H1 (cell line): Measurements from ENCODE around the gene CALD1. TPM values are rescaled to one million over a fixed set of nuclear protein-coding genes. Genes with fewer than 3 reads are reported as not detected.

ENCODE experiments used
- CTCF ChIA-PET: fragments of 300-600 bp; sonication (Branson Sonifier 250); formaldehyde crosslinking; loops from one replicate; lab custom pipeline; 2021; ENCODE audit not compliant: partially characterized antibody; lab: Charles Lee
- POLR2A ChIA-PET: fragments of 300-600 bp; sonication (Branson Sonifier 250); formaldehyde crosslinking; loops from one replicate; lab custom pipeline; 2021; ENCODE audit warnings: inconsistent platforms; ENCODE audit not compliant: partially characterized antibody; lab: Charles Lee
- DNase-seq, 2 experiments: peaks; one replicate each; pipeline versions ENCODE4 v3.0.0 to v3.0.0-alpha.2; 2010 to 2022; ENCODE audit warnings: low spot score in 2 of 2, low read depth in 1 of 2, mixed read lengths in 1 of 2
- FAIRE-seq: peaks from 2 replicates; lab custom pipeline; 2011; peaks lifted over from hg19 to GRCh38; lab: Jason Lieb, UNC
- H2AFZ ChIP-seq: 2 replicates; pipeline ENCODE4 v1.8.1; 2012; ENCODE audit warnings: low read length, inconsistent platforms
- H2AK5ac ChIP-seq: 2 replicates; pipeline ENCODE4 v1.6.1; 2013; ENCODE audit warnings: low read depth, low read length
- H2BK120ac ChIP-seq: replicated peaks from 2 replicates; pipeline ENCODE3; 2013; ENCODE audit warnings: low read depth, low read length, inconsistent platforms
- H2BK12ac ChIP-seq: 2 replicates; pipeline ENCODE4 v1.6.1; 2013; ENCODE audit warnings: low read depth, low read length
- H2BK15ac ChIP-seq: 2 replicates; pipeline ENCODE4 v1.6.1; 2013; ENCODE audit warnings: low read length
- H2BK20ac ChIP-seq: 2 replicates; pipeline ENCODE4 v1.6.1; 2013; ENCODE audit warnings: low read length
- H2BK5ac ChIP-seq: 2 replicates; pipeline ENCODE4 v1.6.1; 2013; ENCODE audit warnings: low read depth, low read length
- H3K14ac ChIP-seq: 2 replicates; pipeline ENCODE4 v1.6.1; 2013; ENCODE audit warnings: inconsistent platforms; ENCODE audit not compliant: insufficient read length
- H3K18ac ChIP-seq: 2 replicates; pipeline ENCODE4 v1.6.1; 2013; ENCODE audit warnings: low read length; ENCODE audit errors: extremely low read depth
- H3K23ac ChIP-seq: 2 replicates; pipeline ENCODE4 v1.6.1; 2013; ENCODE audit warnings: inconsistent platforms; ENCODE audit not compliant: insufficient read length
- H3K23me2 ChIP-seq: 2 replicates; pipeline ENCODE4 v1.6.1; 2013; ENCODE audit warnings: low read depth, low read length
- H3K27ac ChIP-seq: 2 replicates; pipeline ENCODE4 v1.6.1; 2011; ENCODE audit warnings: low read depth, low read length, inconsistent platforms
- H3K27me3 ChIP-seq, 4 experiments: replicated peaks in 1 of 4; 1 replicate in 1 of 4; 2 replicates in 3 of 4; pipeline versions ENCODE4 v1.6.1 to v1.8.1; 2011 to 2013; ENCODE audit warnings: low read length in 3 of 4, mild to moderate bottlenecking in 3 of 4, inconsistent platforms in 2 of 4, mixed read lengths in 2 of 4, moderate library complexity in 1 of 4; ENCODE audit not compliant: control insufficient read depth in 3 of 4, insufficient read depth in 3 of 4; ENCODE audit errors: extremely low read depth in 1 of 4
- H3K36me3 ChIP-seq, 4 experiments: 2 replicates each; pipeline versions ENCODE4 v1.6.1 to v1.8.1; 2011 to 2013; ENCODE audit warnings: mild to moderate bottlenecking in 4 of 4, low read length in 3 of 4, moderate library complexity in 2 of 4, control low read depth in 1 of 4, inconsistent platforms in 1 of 4; ENCODE audit not compliant: insufficient read depth in 4 of 4, control insufficient read depth in 2 of 4
- H3K4ac ChIP-seq: replicated peaks from 2 replicates; pipeline ENCODE3; 2013; ENCODE audit warnings: low read length, low read depth, mixed read lengths, inconsistent platforms; ENCODE audit not compliant: insufficient read length
- H3K4me1 ChIP-seq, 4 experiments: replicated peaks in 1 of 4; 1 replicate in 1 of 4; 2 replicates in 3 of 4; pipeline versions ENCODE4 v1.6.1 to v1.8.1; 2011 to 2013; ENCODE audit warnings: low read length in 3 of 4, inconsistent platforms in 2 of 4, mixed read lengths in 1 of 4; ENCODE audit not compliant: insufficient read depth in 4 of 4, control insufficient read depth in 3 of 4
- H3K4me2 ChIP-seq, 2 experiments: 2 replicates each; pipeline versions ENCODE4 v1.6.1 to v1.8.1; 2011 to 2013; ENCODE audit warnings: low read depth in 2 of 2, low read length in 2 of 2, control low read depth in 1 of 2, inconsistent platforms in 1 of 2, mild to moderate bottlenecking in 1 of 2; ENCODE audit not compliant: insufficient read depth in 1 of 2
- H3K4me3 ChIP-seq, 4 experiments: fragments of 200-600, 300-600 bp in 1 of 4; sonication (generic), shearing (Covaris generic), sonication (Bioruptor Twin) in 1 of 4; 2 replicates each; pipeline versions ENCODE4 v1.5.1 to v1.8.1; 2011 to 2016; ENCODE audit warnings: low read length in 4 of 4, low read depth in 3 of 4, control low read depth in 2 of 4, inconsistent platforms in 2 of 4, mild to moderate bottlenecking in 2 of 4, mixed read lengths in 1 of 4, moderate library complexity in 1 of 4; ENCODE audit not compliant: insufficient read depth in 2 of 4; ENCODE audit errors: extremely low read depth in 1 of 4
- H3K56ac ChIP-seq: replicated peaks from 2 replicates; pipeline ENCODE3; 2013; ENCODE audit warnings: low read depth, mild to moderate bottlenecking, mixed read lengths, low read length, inconsistent platforms; ENCODE audit not compliant: insufficient read length
- H3K79me1 ChIP-seq: 2 replicates; pipeline ENCODE4 v1.6.1; 2013; ENCODE audit warnings: low read depth, low read length, control low read depth
- H3K79me2 ChIP-seq, 2 experiments: 2 replicates each; pipeline versions ENCODE4 v1.6.1 to v1.8.1; 2012 to 2013; ENCODE audit warnings: low read length in 2 of 2, mild to moderate bottlenecking in 2 of 2, inconsistent platforms in 1 of 2; ENCODE audit not compliant: insufficient read depth in 2 of 2, control insufficient read depth in 1 of 2
- H3K9ac ChIP-seq, 4 experiments: replicated peaks in 1 of 4; 1 replicate in 1 of 4; 2 replicates in 3 of 4; pipeline versions ENCODE4 v1.6.1 to v1.8.1; 2011 to 2013; ENCODE audit warnings: low read depth in 3 of 4, low read length in 3 of 4, control low read depth in 2 of 4, mild to moderate bottlenecking in 2 of 4, moderate library complexity in 2 of 4, inconsistent platforms in 1 of 4; ENCODE audit errors: extremely low read depth in 1 of 4
- H3K9me3 ChIP-seq, 2 experiments: 2 replicates each; pipeline versions ENCODE4 v1.6.1 to v1.8.1; 2012 to 2013; ENCODE audit warnings: mild to moderate bottlenecking in 2 of 2, moderate library complexity in 2 of 2, control low read depth in 1 of 2, inconsistent platforms in 1 of 2, low read depth in 1 of 2, low read length in 1 of 2, mixed read lengths in 1 of 2; ENCODE audit not compliant: insufficient read depth in 2 of 2
- H4K20me1 ChIP-seq, 2 experiments: replicated peaks in 1 of 2; 2 replicates each; pipeline versions ENCODE3 to v1.8.1; 2011 to 2013; ENCODE audit warnings: inconsistent platforms in 2 of 2, low read length in 2 of 2, mild to moderate bottlenecking in 1 of 2; ENCODE audit not compliant: insufficient read depth in 2 of 2, control insufficient read depth in 1 of 2
- H4K5ac ChIP-seq: 2 replicates; pipeline ENCODE4 v1.6.1; 2013; ENCODE audit warnings: low read length, low read depth, mixed read lengths, inconsistent platforms; ENCODE audit not compliant: insufficient read length
- H4K8ac ChIP-seq: 2 replicates; pipeline ENCODE4 v1.8.0; 2013; ENCODE audit warnings: mild to moderate bottlenecking, moderate library complexity, low read length, inconsistent platforms; ENCODE audit not compliant: insufficient read depth; ENCODE audit errors: extremely low read depth
- H4K91ac ChIP-seq: replicated peaks from 2 replicates; pipeline ENCODE3; 2013; ENCODE audit warnings: low read length, mixed read lengths, inconsistent platforms; ENCODE audit not compliant: insufficient read length
- BRCA1 ChIP-seq: IDR thresholded peaks from 2 replicates; pipeline ENCODE4 v1.6.1; 2012; ENCODE audit warnings: low read depth, low read length, improper control_type of control experiment
- CTCF ChIP-seq, 3 experiments: IDR thresholded peaks; 1 replicate in 2 of 3; 2 replicates in 1 of 3; pipeline versions ENCODE4 v1.5.1 to v1.6.1; 2011; ENCODE audit warnings: low read length in 3 of 3, mild to moderate bottlenecking in 3 of 3, inconsistent platforms in 2 of 3, low read depth in 1 of 3, moderate library complexity in 1 of 3; ENCODE audit not compliant: insufficient read depth in 1 of 3; ENCODE audit errors: control extremely low read depth in 1 of 3
- FOSL1 ChIP-seq: IDR thresholded peaks from 2 replicates; pipeline ENCODE4 v1.6.1; 2011; ENCODE audit warnings: mild to moderate bottlenecking, low read depth, low read length, moderate library complexity; ENCODE audit not compliant: insufficient read depth
- JUND ChIP-seq: IDR thresholded peaks from 2 replicates; pipeline ENCODE4 v1.6.1; 2011; ENCODE audit warnings: mild to moderate bottlenecking, improper control_type of control experiment, low read length
- RAD21 ChIP-seq, 2 experiments: IDR thresholded peaks in 1 of 2; conservative IDR thresholded peaks in 1 of 2; 2 replicates each; pipeline ENCODE4 v1.6.1; 2011; ENCODE audit warnings: low read depth in 2 of 2, low read length in 2 of 2, improper control_type of control experiment in 1 of 2, inconsistent platforms in 1 of 2, mild to moderate bottlenecking in 1 of 2, moderate library complexity in 1 of 2
- SIRT6 ChIP-seq: IDR thresholded peaks from one replicate; pipeline ENCODE4 v1.7.1; 2012; ENCODE audit warnings: low read length, inconsistent platforms
- YY1 ChIP-seq: IDR thresholded peaks from 2 replicates; pipeline ENCODE4 v1.6.1; 2011; ENCODE audit warnings: low read depth, mild to moderate bottlenecking, low read length
- WGBS, 2 experiments: shearing (Covaris generic) in 1 of 2; methylation state at CpG; one replicate each; pipeline versions ENCODE4 v1.1.6 to v1.1.7; 2013 to 2015; ENCODE audit warnings: low lambda C conversion rate in 2 of 2, mixed read lengths in 2 of 2, inconsistent platforms in 1 of 2, low coverage in 1 of 2, missing lambda C conversion rate in 1 of 2; ENCODE audit not compliant: insufficient replicate concordance in 2 of 2, insufficient coverage in 1 of 2, insufficient read length in 1 of 2; ENCODE audit errors: extremely low coverage in 1 of 2, missing lambda C conversion rate in 1 of 2; 5-methylcytosine and 5-hydroxymethylcytosine counted together
- polyA plus RNA-seq, 7 experiments: library from polyadenylated mRNA; depleted of rRNA in 3 of 7; stranded (reverse) in 5 of 7; unstranded in 2 of 7; fragments of >200 nt in 5 of 7; fragments of 200-250 nt in 2 of 7; gene quantifications; 1 replicate in 5 of 7; 2 replicates in 1 of 7; 4 replicates in 1 of 7; pipeline versions ENCODE4 v1.2.1 to v1.2.3, GENCODE V29; 2011 to 2013; ENCODE audit warnings: missing spikeins in 2 of 7, mixed read lengths in 2 of 7
- total RNA-seq: library from RNA; stranded (reverse); fragmentation: NEBNext Ultra II Directional; extraction: Animal tissue kit (Norgen Biotek cat#: 25700); gene quantifications from 2 replicates; pipeline ENCODE4 v1.2.1, GENCODE V29; 2021
- TF ChIP-seq, protein P1 (sequence below): IDR thresholded peaks from 2 replicates; pipeline ENCODE4 v1.6.1; 2012; ENCODE audit warnings: inconsistent platforms

CALD1 gene
- total and polyA plus RNA-seq, 2 of the 8 experiments (the other 6 are each of a cell fraction or from before 2014, with no cell fraction given): 34.3 to 177 TPM

DNA sequence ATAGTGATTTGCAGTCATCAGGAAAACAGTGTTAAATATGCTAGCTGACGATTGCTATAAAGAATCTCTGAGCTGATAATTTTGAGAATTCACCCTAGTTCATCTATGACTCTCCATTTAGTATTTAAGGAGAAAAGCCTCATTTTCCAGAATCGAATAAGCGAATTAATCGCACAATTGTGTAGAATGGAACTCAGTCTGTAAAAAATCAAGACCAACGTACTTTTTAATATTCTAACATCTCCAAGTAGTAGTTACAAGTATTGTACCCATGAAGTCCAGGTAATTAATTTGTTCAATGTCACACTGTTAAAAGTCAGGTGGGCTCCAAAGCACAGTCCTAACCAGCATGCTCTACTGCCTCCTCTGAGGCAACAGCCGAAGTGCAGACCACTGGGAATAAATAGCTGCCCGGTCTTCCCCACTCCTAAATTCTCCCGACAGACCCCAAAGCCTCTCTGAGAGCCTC lies 206.5 kb downstream of the CALD1 start:
- peak overlapping the region; percentile 73 for H4K91ac ChIP-seq
- peaks cover 0 to 16% of the 10 kb centered on the region in 2 experiments; a peak in 2 of 4 replicates for H3K79me2 ChIP-seq
- no peak overlapping the region for H4K5ac ChIP-seq
- H3K23me2 ChIP-seq: peaks cover 5% of the 10 kb centered on the region
- no peak overlapping the region for H2AK5ac ChIP-seq
- no peaks in the 10 kb centered on the region for H3K27me3 ChIP-seq
- H2BK12ac ChIP-seq: no peak overlapping the region
- peak overlapping the region; percentile 95 for H2AFZ ChIP-seq
- no peak overlapping the region for H3K4ac ChIP-seq
- H2BK15ac ChIP-seq: no peak overlapping the region
- H3K9me3 ChIP-seq: no peaks in the 10 kb centered on the region
- no peak overlapping the region for H2BK120ac ChIP-seq
- H3K9ac ChIP-seq: peak overlapping the region in 3 of 4 experiments; percentile 21 to 86 (median 84); a peak in 2 of 7 replicates
- H2BK5ac ChIP-seq: no peak overlapping the region
- H3K36me3 ChIP-seq: peaks cover 0 to 9% (median 0%) of the 10 kb centered on the region in 4 experiments; a peak in 1 of 8 replicates
- no peak for TF ChIP-seq SIRT6
- no peak for TF ChIP-seq YY1
- TF ChIP-seq JUND: no peak
- peak; percentile 12 to 36; a peak in 2 of 4 replicates for TF ChIP-seq RAD21 (IDR thresholded peaks at IDR 0.05 in 1 of 2, conservative IDR thresholded peaks at IDR 0.05 in 1 of 2; ENCODE audit: low read depth in 2 of 2, low read length in 2 of 2)
- TF ChIP-seq CTCF (IDR thresholded peaks at IDR 0.05; ENCODE audit: control extremely low read depth in 1 of 3, insufficient read depth in 1 of 3, low read depth in 1 of 3, low read length in 3 of 3): peak in 2 of 3 experiments; percentile 4 to 15; a peak in 1 of 4 replicates
- no peak for TF ChIP-seq FOSL1
- no peak for TF ChIP-seq BRCA1
- TF ChIP-seq, protein P1, sequence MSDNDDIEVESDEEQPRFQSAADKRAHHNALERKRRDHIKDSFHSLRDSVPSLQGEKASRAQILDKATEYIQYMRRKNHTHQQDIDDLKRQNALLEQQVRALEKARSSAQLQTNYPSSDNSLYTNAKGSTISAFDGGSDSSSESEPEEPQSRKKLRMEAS: no peak
- no peak overlapping the region for H3K14ac ChIP-seq
- H3K18ac ChIP-seq: 0 out of 2 replicates have a peak overlapping the region, but pooled peaks have one; percentile 51
- ChIA-PET CTCF (interaction anchor here (0.7 to 2.4 kb wide), 17 partner anchors 10 to 969 kb away, joined by 3 to 10 read pairs (median 3); partner anchors contain the start of gene TMEM140), POLR2A (interaction anchor here (0.6 to 2.7 kb wide), 13 partner anchors 9 to 341 kb away, joined by 3 to 13 read pairs (median 5); partner anchors contain the start of gene CYREN)
- DNase-seq (no peak), FAIRE-seq (no peak)
- H4K8ac ChIP-seq: no peak overlapping the region
- H4K20me1 ChIP-seq: no peaks in the 10 kb centered on the region
- H3K79me1 ChIP-seq: no peaks in the 10 kb centered on the region
- H3K4me1 ChIP-seq: no peaks in the 10 kb centered on the region
- 58% methylated on average over 8 of the region's 8 CpGs; no CpG with 5 or more reads in 1 of the 2 experiments for WGBS, 2 experiments
- peak overlapping the region; percentile 81 to 91 for H3K4me2 ChIP-seq
- no peak overlapping the region for H2BK20ac ChIP-seq
- H3K56ac ChIP-seq: no peak overlapping the region
- H3K4me3 ChIP-seq: peak overlapping the region; percentile 66 to 90 (median 82); a peak in 7 of 8 replicates
- H3K23ac ChIP-seq: no peak overlapping the region
- no peak overlapping the region for H3K27ac ChIP-seq
